SK-N-SH treated with all-trans-retinoic acid at 6 μM for 48 hours (cell line): ENCODE results near the gene BAZ1A.

ENCODE experiments used
- ATAC-seq: fragments of 200-7000 bp; cut with Tn5 transposase; 3 replicates; pipeline ENCODE4 v1.9.1; 2020; ENCODE audit warnings: mild to moderate bottlenecking, moderate library complexity
- ARNTL ChIP-seq: fragments of 450-650 bp; formaldehyde crosslinking; IDR thresholded peaks from 2 replicates; pipeline ENCODE4 v1.5.0; 2020; ENCODE audit warnings: low read depth, mild to moderate bottlenecking, moderate library complexity, borderline replicate concordance
- BACH2 ChIP-seq: fragments of 250-450 bp; sonication (Bioruptor Pico); IDR thresholded peaks from 2 replicates; pipeline ENCODE4 v1.9.0; 2021; ENCODE audit warnings: mild to moderate bottlenecking, borderline replicate concordance
- CREB5 ChIP-seq: fragments of 250-450 bp; sonication (Bioruptor Pico); IDR thresholded peaks from 2 replicates; pipeline ENCODE4 v1.5.1; 2020; ENCODE audit warnings: low read depth, mild to moderate bottlenecking, moderate library complexity
- CSDC2 ChIP-seq: fragments of 250-450 bp; sonication (Bioruptor Pico); IDR thresholded peaks from 2 replicates; pipeline ENCODE4 v1.5.0; 2020; ENCODE audit warnings: mild to moderate bottlenecking, moderate library complexity
- ESRRG ChIP-seq: fragments of 250-450 bp; sonication (Bioruptor Pico); IDR thresholded peaks from 2 replicates; pipeline ENCODE4 v1.6.1; 2021; ENCODE audit warnings: mild to moderate bottlenecking
- GLIS3 ChIP-seq: fragments of 250-450 bp; sonication (Bioruptor Pico); IDR thresholded peaks from 2 replicates; pipeline ENCODE4 v1.5.0; 2020; ENCODE audit warnings: mild to moderate bottlenecking, moderate library complexity
- ISL1 ChIP-seq: fragments of 250-450 bp; sonication (Bioruptor Pico); IDR thresholded peaks from 2 replicates; pipeline ENCODE4 v2.1.2; 2022; ENCODE audit warnings: mild to moderate bottlenecking, moderate library complexity
- OSR1 ChIP-seq: fragments of 250-450 bp; sonication (Bioruptor Pico); IDR thresholded peaks from 2 replicates; pipeline ENCODE4 v1.8.0; 2022; ENCODE audit warnings: moderate library complexity, mild to moderate bottlenecking, inconsistent platforms
- PATZ1 ChIP-seq: fragments of 250-450 bp; sonication (Bioruptor Pico); IDR thresholded peaks from 2 replicates; pipeline ENCODE4 v1.8.0; 2020; ENCODE audit warnings: mild to moderate bottlenecking, moderate library complexity, borderline replicate concordance
- POU6F1 ChIP-seq: fragments of 250-450 bp; sonication (Bioruptor Pico); IDR thresholded peaks from 2 replicates; pipeline ENCODE4 v1.8.0; 2021; ENCODE audit warnings: low read depth, mild to moderate bottlenecking, moderate library complexity, borderline replicate concordance
- PPARA ChIP-seq: fragments of 250-450 bp; sonication (Bioruptor Pico); IDR thresholded peaks from 2 replicates; pipeline ENCODE4 v1.5.0; 2020; ENCODE audit warnings: mild to moderate bottlenecking, borderline replicate concordance
- RARB ChIP-seq: fragments of 250-450 bp; sonication (Bioruptor Pico); IDR thresholded peaks from 2 replicates; pipeline ENCODE4 v1.8.0; 2021; ENCODE audit warnings: mild to moderate bottlenecking, moderate library complexity
- SNAI2 ChIP-seq: fragments of 250-450 bp; sonication (Bioruptor Pico); IDR thresholded peaks from 2 replicates; pipeline ENCODE4 v1.5.0; 2020; ENCODE audit warnings: mild to moderate bottlenecking, moderate library complexity
- TCF4 ChIP-seq: fragments of 250-450 bp; sonication (Bioruptor Pico); IDR thresholded peaks from 2 replicates; pipeline ENCODE4 v1.8.0; 2021; ENCODE audit warnings: mild to moderate bottlenecking, moderate library complexity, borderline replicate concordance
- TOX ChIP-seq: fragments of 250-450 bp; sonication (Bioruptor Pico); IDR thresholded peaks from 2 replicates; pipeline ENCODE4 v1.8.0; 2021; ENCODE audit warnings: mild to moderate bottlenecking, moderate library complexity, borderline replicate concordance
- TSHZ2 ChIP-seq: fragments of 250-450 bp; sonication (Bioruptor Pico); IDR thresholded peaks from 2 replicates; pipeline ENCODE4 v1.5.0; 2020; ENCODE audit warnings: mild to moderate bottlenecking, moderate library complexity
- ZC3H10 ChIP-seq: fragments of 250-450 bp; sonication (Bioruptor Pico); IDR thresholded peaks from 2 replicates; pipeline ENCODE4 v1.5.1; 2021; ENCODE audit warnings: mild to moderate bottlenecking, moderate library complexity
- ZFP3 ChIP-seq: fragments of 250-450 bp; sonication (Bioruptor Pico); IDR thresholded peaks from 2 replicates; pipeline ENCODE4 v1.5.0; 2020; ENCODE audit warnings: mild to moderate bottlenecking, moderate library complexity
- ZFP30 ChIP-seq: fragments of 450-650 bp; formaldehyde crosslinking; IDR thresholded peaks from 2 replicates; pipeline ENCODE4 v1.5.0; 2022; ENCODE audit warnings: mild to moderate bottlenecking, moderate library complexity
- ZNF565 ChIP-seq: fragments of 450-650 bp; formaldehyde crosslinking; conservative IDR thresholded peaks from 2 replicates; pipeline ENCODE4 v1.5.0; 2020; ENCODE audit warnings: low read depth, mild to moderate bottlenecking, moderate library complexity
- ZNF70 ChIP-seq: fragments of 450-650 bp; formaldehyde crosslinking; IDR thresholded peaks from 2 replicates; pipeline ENCODE4 v1.5.0; 2020; ENCODE audit warnings: mild to moderate bottlenecking, moderate library complexity

The BAZ1A gene

GRCh38 chr14:34863844-34864243, 11.3 kb downstream of the BAZ1A start:
- ATAC-seq: no peak
- TF ChIP-seq ESRRG (CRISPR knock-in tag): no peak
- TF ChIP-seq POU6F1 (CRISPR knock-in tag): no peak

- TF ChIP-seq BACH2 (CRISPR knock-in tag): no peak
- TF ChIP-seq ZNF565 (CRISPR knock-in tag): no peak
- TF ChIP-seq SNAI2 (CRISPR knock-in tag): no peak
- no peak for TF ChIP-seq TSHZ2 (CRISPR knock-in tag)
- no peak for TF ChIP-seq PATZ1 (CRISPR knock-in tag)
- TF ChIP-seq PPARA (CRISPR knock-in tag): no peak
- no peak for TF ChIP-seq ZNF70
- TF ChIP-seq ISL1 (CRISPR knock-in tag): no peak
- TF ChIP-seq ESRRG (CRISPR knock-in tag): no peak
- no peak for TF ChIP-seq ZC3H10 (CRISPR knock-in tag)
- TF ChIP-seq RARB (CRISPR knock-in tag): no peak
- no peak for TF ChIP-seq GLIS3 (CRISPR knock-in tag)
- TF ChIP-seq CSDC2 (CRISPR knock-in tag): no peak
- no peak for TF ChIP-seq OSR1 (CRISPR knock-in tag)
- TF ChIP-seq TOX (CRISPR knock-in tag): no peak
- no peak for TF ChIP-seq CREB5 (CRISPR knock-in tag)
- no peak for TF ChIP-seq ARNTL
- no peak for TF ChIP-seq TCF4
- TF ChIP-seq ZFP3 (CRISPR knock-in tag): no peak
- no peak for TF ChIP-seq ZFP30
- TF ChIP-seq, all 23 proteins: peak for 0
These were observed 16.4 kb downstream of the BAZ1A start for GRCh38 chr14:34858765-34859164.

GRCh38 chr14:34857689-34858449, 17.3 kb downstream of the BAZ1A start:
- no peak for ATAC-seq
- TF ChIP-seq SNAI2 (CRISPR knock-in tag) (no peak), OSR1 (CRISPR knock-in tag) (no peak), CSDC2 (CRISPR knock-in tag) (no peak), ZFP30 (no peak), PATZ1 (CRISPR knock-in tag) (no peak), ZC3H10 (CRISPR knock-in tag) (no peak)

More at GRCh38 chr14:34858765-34859164, 16.4 kb downstream of the BAZ1A start:
- no peak for ATAC-seq
